GM12878 (cell line): ENCODE measurements around the gene DSTN. TPM values are rescaled to one million over a fixed set of nuclear protein-coding genes. Genes with fewer than 3 reads are reported as not detected.

Experiments
- ATAC-seq: fragments of 200-7000 bp; cut with Tn5 transposase; 3 replicates; pipeline ENCODE4 v1.9.1; 2020; ENCODE audit warnings: mild to moderate bottlenecking, moderate library complexity
- BruUV-seq: library from RNA; stranded (reverse); fragments of 400-500 nt; replicated peaks from 2 replicates; lab custom pipeline; 2021; lab: Mats Ljungman, UMichigan
- CTCF ChIA-PET: fragments of 300-600 bp; sonication (Branson Sonifier 250); formaldehyde crosslinking; extraction: SDS; loops from one replicate; lab custom pipeline; 2021; ENCODE audit warnings: inconsistent platforms; lab: Yijun Ruan, JAX
- POLR2A ChIA-PET: fragments of 350-600 bp; formaldehyde crosslinking; extraction: SDS; loops from one replicate; lab custom pipeline; 2021; ENCODE audit warnings: inconsistent platforms; lab: Charles Lee
- RAD21 ChIA-PET: fragments of 300-600 bp; sonication (Branson Sonifier 250); formaldehyde crosslinking; loops from one replicate; lab custom pipeline; 2023; ENCODE audit warnings: antibody characterized with exemption; ENCODE audit not compliant: unreplicated experiment; lab: Charles Lee
- SMC1A ChIA-PET: fragments of 300-600 bp; sonication (Branson Sonifier 250); formaldehyde crosslinking; loops from one replicate; lab custom pipeline; 2023; ENCODE audit not compliant: unreplicated experiment, uncharacterized antibody; lab: Charles Lee
- DNase-seq: peaks from one replicate; pipeline ENCODE4 v3.0.0-alpha.2; 2011; ENCODE audit warnings: low read depth, low spot score
- FAIRE-seq: peaks from 3 replicates; lab custom pipeline; 2011; peaks lifted over from hg19 to GRCh38; lab: Jason Lieb, UNC
- H2AFZ ChIP-seq: 2 replicates; pipeline ENCODE4 v1.6.0; 2011; ENCODE audit warnings: low read depth, low read length, control low read depth; ENCODE audit not compliant: control insufficient read depth
- H3K27ac ChIP-seq: 2 replicates; pipeline ENCODE4 v1.5.1; 2011; ENCODE audit warnings: control low read depth; ENCODE audit not compliant: control insufficient read depth, insufficient read depth
- H3K27me3 ChIP-seq, 2 experiments: replicated peaks in 1 of 2; 2 replicates each; pipeline versions ENCODE4 v1.6.0 to v1.6.1; 2011; ENCODE audit warnings: low read length in 1 of 2; ENCODE audit not compliant: control insufficient read depth in 2 of 2, insufficient read depth in 2 of 2
- H3K36me3 ChIP-seq, 2 experiments: 2 replicates each; pipeline ENCODE4 v1.5.1; 2011; ENCODE audit warnings: low read length in 1 of 2; ENCODE audit not compliant: control insufficient read depth in 2 of 2, insufficient read depth in 2 of 2
- H3K4me1 ChIP-seq: 2 replicates; pipeline ENCODE4 v1.6.1; 2011; ENCODE audit warnings: mild to moderate bottlenecking, low read length, moderate library complexity, mixed read lengths; ENCODE audit not compliant: control insufficient read depth, insufficient read depth
- H3K4me2 ChIP-seq: 2 replicates; pipeline ENCODE4 v1.6.0; 2011; ENCODE audit warnings: control low read depth; ENCODE audit not compliant: control insufficient read depth, insufficient read depth
- H3K4me3 ChIP-seq: fragments of 200-600 bp; sonication (generic); 2 replicates; pipeline ENCODE4 v1.5.1; 2016
- H3K79me2 ChIP-seq: 2 replicates; pipeline ENCODE4 v1.6.0; 2011; ENCODE audit warnings: low read length; ENCODE audit not compliant: control insufficient read depth, insufficient read depth
- H3K9ac ChIP-seq: 2 replicates; pipeline ENCODE4 v1.8.0; 2011; ENCODE audit warnings: low read length, control low read depth, mixed read lengths; ENCODE audit not compliant: control insufficient read depth, insufficient read depth
- H3K9me3 ChIP-seq: replicated peaks from 3 replicates; pipeline ENCODE4 v1.5.1; 2011; ENCODE audit warnings: mild to moderate bottlenecking, low read length; ENCODE audit not compliant: control insufficient read depth, insufficient read depth
- H4K20me1 ChIP-seq: 2 replicates; pipeline ENCODE4 v1.6.0; 2011; ENCODE audit not compliant: control insufficient read depth, insufficient read depth
- BCL11A ChIP-seq: IDR thresholded peaks from 2 replicates; pipeline ENCODE4 v1.6.1; 2011; ENCODE audit warnings: low read depth, low read length
- EGR1 ChIP-seq, 2 experiments: IDR thresholded peaks; 1 replicate in 1 of 2; 2 replicates in 1 of 2; pipeline ENCODE4 v1.6.1; 2011 to 2012; ENCODE audit warnings: low read depth in 2 of 2, low read length in 2 of 2, borderline replicate concordance in 1 of 2, mild to moderate bottlenecking in 1 of 2, moderate library complexity in 1 of 2
- HDAC6 ChIP-seq: fragments of 200-600 bp; sonication (generic); IDR thresholded peaks from one replicate; pipeline ENCODE4 v1.8.0; 2017; ENCODE audit warnings: antibody characterized with exemption; ENCODE audit not compliant: unreplicated experiment
- KAT2A ChIP-seq: conservative IDR thresholded peaks from 2 replicates; pipeline ENCODE4 v1.6.1; 2011; ENCODE audit warnings: low read depth, low read length; ENCODE audit not compliant: control insufficient read depth
- SMAD5 ChIP-seq: IDR thresholded peaks from 2 replicates; pipeline ENCODE4 v1.6.1; 2016; ENCODE audit warnings: antibody characterized with exemption, low read depth
- SPI1 ChIP-seq: IDR thresholded peaks from 2 replicates; pipeline ENCODE4 v1.6.1; 2011; ENCODE audit warnings: low read depth, mild to moderate bottlenecking, low read length, moderate library complexity, borderline replicate concordance; ENCODE audit not compliant: insufficient read depth
- SUPT20H ChIP-seq: IDR thresholded peaks from 2 replicates; pipeline ENCODE4 v1.6.1; 2011; ENCODE audit warnings: low read depth, mild to moderate bottlenecking, low read length, moderate library complexity, borderline replicate concordance; ENCODE audit not compliant: control insufficient read depth
- ZNF274 ChIP-seq: IDR thresholded peaks from one replicate; pipeline ENCODE4 v1.8.0; 2011; ENCODE audit not compliant: insufficient read length, insufficient read depth
- WGBS: methylation state at CpG from one replicate; pipeline ENCODE4 v1.1.6; 2016; ENCODE audit warnings: low lambda C conversion rate; ENCODE audit not compliant: insufficient replicate concordance, insufficient coverage; ENCODE audit errors: missing lambda C conversion rate; 5-methylcytosine and 5-hydroxymethylcytosine counted together
- in situ Hi-C: fragments of 300-500 bp; cut with MboI; formaldehyde crosslinking; loops from 9 replicates; pipeline ENCODE4 v1.14.3; 2018; ENCODE audit warnings: mixed read lengths
- intact Hi-C: fragments of 100-400 bp; cut with micrococcal nuclease; formaldehyde crosslinking; loops from one replicate; pipeline ENCODE4 v1.14.2; 2022; ENCODE audit not compliant: unreplicated experiment
- polyA plus RNA-seq, 11 experiments: library from polyadenylated mRNA; depleted of rRNA in 4 of 11; unstranded in 6 of 11; stranded (reverse) in 5 of 11; fragments of >200 nt; fragmentation: Nextera tagmentation in 4 of 11; fragmentation: Illumina TruSeq in 1 of 11; extraction: Ambion mirVana in 4 of 11; extraction: Trizol in 1 of 11; gene quantifications; 1 replicate in 1 of 11; 2 replicates in 10 of 11; pipeline versions ENCODE4 v1.2.1 to v1.2.3, GENCODE V29; 2011 to 2016; ENCODE audit warnings: inconsistent platforms in 2 of 11, missing spikeins in 2 of 11, low read depth in 1 of 11
- total RNA-seq, 4 experiments: library from RNA; depleted of rRNA in 3 of 4; stranded (reverse); fragments of >200 nt in 3 of 4; fragmentation: Illumina TruSeq in 1 of 4; extraction: Trizol in 1 of 4; gene quantifications; 2 replicates each; pipeline versions ENCODE4 v1.2.1 to v1.2.3, GENCODE V29; 2013 to 2021

Gene DSTN
- total and polyA plus RNA-seq, 10 of the 15 experiments (the other 5 are each of a cell fraction or from before 2014, with no cell fraction given) = 26.7 to 137 (median 40.8) TPM

GRCh38 chr20:17530716-17531664 lies 38.9 kb upstream of the DSTN start, which contains the start of gene BFSP1:
Gene BFSP1 (minus strand): TSS chr20:17531379. CDS start chr20:17531329, 50 bp downstream.
- ATAC-seq (peak; percentile 73), DNase-seq (no peak), FAIRE-seq (no peak)
- peak within 1 kb of the TSS; percentile 53 for H2AFZ ChIP-seq
- in situ Hi-C loops = no loop called here
- no TSS peak for BruUV-seq
- RAD21 ChIA-PET = no interaction called here
- 6% methylated on average over 99 of the region's 111 CpGs for WGBS
- H3K9me3 ChIP-seq = no peaks in the 10 kb centered on the region
- SMC1A ChIA-PET = no interaction called here
- H3K4me1 ChIP-seq = no peaks in the 10 kb centered on the region; the same call in 1 of the 2 replicates
- H3K27ac ChIP-seq = no peak within 1 kb of the TSS
- POLR2A ChIA-PET = no interaction called here
- peak within 1 kb of the TSS; percentile 32; the same call in 1 of the 2 replicates for H3K9ac ChIP-seq
- TF ChIP-seq HDAC6 (peak; percentile 99), ZNF274 (no peak), SUPT20H (no peak), SMAD5 (no peak), BCL11A (no peak), KAT2A (no peak), EGR1 (IDR thresholded peaks at IDR 0.05; ENCODE audit: borderline replicate concordance in 1 of 2, low read depth in 2 of 2, low read length in 2 of 2) (peak in 1 of 2 experiments; percentile 31; a peak in 1 of 3 replicates), SPI1 (no peak)
- peak within 1 kb of the TSS; percentile 65 for H3K4me2 ChIP-seq
- intact Hi-C loops = no loop called here
- H3K36me3 ChIP-seq = no peaks in the 10 kb centered on the region
- peaks cover 0 to 1% of the 10 kb centered on the region in 2 experiments; a peak in 2 of 4 replicates for H3K27me3 ChIP-seq
- H3K4me3 ChIP-seq = peak within 1 kb of the TSS; percentile 75; the same call in 1 of the 2 replicates
- H3K79me2 ChIP-seq = no peaks in the 10 kb centered on the region
- CTCF ChIA-PET = no interaction called here
- H4K20me1 ChIP-seq = no peaks in the 10 kb centered on the region
